Liver (tissue), 9 donors: ENCODE results near the gene KLF4. TPM values are rescaled to one million over a fixed set of nuclear protein-coding genes. Genes with fewer than 3 reads are reported as not detected.

Experiments used
- DNase-seq: peaks from one replicate; pipeline ENCODE4 v3.0.0-alpha.2; 2017; ENCODE audit warnings: low spot score
- H3K27ac ChIP-seq, 2 donors: one replicate each; pipeline ENCODE4 v1.7.0; 2013; ENCODE audit warnings: inconsistent platforms in 2 of 2, low read length in 2 of 2, control low read depth in 1 of 2, low read depth in 1 of 2, mild to moderate bottlenecking in 1 of 2
- H3K27me3 ChIP-seq, 4 donors: one replicate each; pipeline versions ENCODE4 v1.6.1 to v1.7.0; 2013; ENCODE audit warnings: low read length in 3 of 4, inconsistent platforms in 1 of 4, mild to moderate bottlenecking in 1 of 4, moderate library complexity in 1 of 4; ENCODE audit not compliant: control insufficient read depth in 4 of 4, insufficient read depth in 4 of 4
- H3K36me3 ChIP-seq, 4 donors: one replicate each; pipeline versions ENCODE4 v1.6.1 to v1.7.0; 2013; ENCODE audit warnings: low read length in 3 of 4, mild to moderate bottlenecking in 3 of 4, low read depth in 1 of 4, moderate library complexity in 1 of 4; ENCODE audit not compliant: control insufficient read depth in 4 of 4, insufficient read depth in 3 of 4
- H3K4me1 ChIP-seq, 4 donors: one replicate each; pipeline versions ENCODE4 v1.6.1 to v1.7.0; 2013; ENCODE audit warnings: low read length in 3 of 4, mild to moderate bottlenecking in 3 of 4, moderate library complexity in 1 of 4; ENCODE audit not compliant: control insufficient read depth in 4 of 4, insufficient read depth in 4 of 4
- H3K4me3 ChIP-seq, 3 donors: one replicate each; pipeline versions ENCODE4 v1.6.1 to v1.7.0; 2013; ENCODE audit warnings: low read length in 3 of 3, control low read depth in 1 of 3, low read depth in 1 of 3, mild to moderate bottlenecking in 1 of 3
- H3K9ac ChIP-seq, 2 donors: one replicate each; pipeline ENCODE4 v1.7.0; 2013; ENCODE audit warnings: low read length in 2 of 2, mild to moderate bottlenecking in 2 of 2, moderate library complexity in 2 of 2, control low read depth in 1 of 2, low read depth in 1 of 2
- H3K9me3 ChIP-seq, 4 donors: one replicate each; pipeline versions ENCODE4 v1.6.1 to v1.7.0; 2013; ENCODE audit warnings: low read length in 3 of 4; ENCODE audit not compliant: control insufficient read depth in 4 of 4
- ATF3 ChIP-seq: IDR thresholded peaks from 2 replicates; pipeline ENCODE4 v1.6.1; 2016; ENCODE audit warnings: antibody characterized with exemption
- CTCF ChIP-seq: fragments of 150-350 bp; IDR thresholded peaks from 2 replicates; pipeline ENCODE4 v1.5.1; 2017; ENCODE audit warnings: improper control_type of control experiment, low read depth, low read length; ENCODE audit not compliant: missing input control
- FOXA1 ChIP-seq: IDR thresholded peaks from 2 replicates; pipeline ENCODE4 v1.6.1; 2016; ENCODE audit warnings: antibody characterized with exemption
- FOXA2 ChIP-seq: IDR thresholded peaks from 2 replicates; pipeline ENCODE4 v1.6.1; 2016; ENCODE audit warnings: antibody characterized with exemption
- HNF4G ChIP-seq: IDR thresholded peaks from 2 replicates; pipeline ENCODE4 v1.6.1; 2016; ENCODE audit warnings: antibody characterized with exemption
- JUND ChIP-seq, 2 donors: IDR thresholded peaks; 2 replicates each; pipeline ENCODE4 v1.6.1; 2016; ENCODE audit warnings: antibody characterized with exemption in 2 of 2
- MAX ChIP-seq: IDR thresholded peaks from 2 replicates; pipeline ENCODE4 v1.6.1; 2016; ENCODE audit warnings: antibody characterized with exemption
- NR2F2 ChIP-seq: IDR thresholded peaks from 2 replicates; pipeline ENCODE4 v1.6.1; 2016; ENCODE audit warnings: antibody characterized with exemption
- RAD21 ChIP-seq, 2 donors: IDR thresholded peaks; 2 replicates each; pipeline ENCODE4 v1.6.1; 2016; ENCODE audit warnings: antibody characterized with exemption in 2 of 2, mild to moderate bottlenecking in 2 of 2
- REST ChIP-seq: IDR thresholded peaks from 2 replicates; pipeline ENCODE4 v1.6.1; 2016; ENCODE audit warnings: antibody characterized with exemption, mild to moderate bottlenecking
- RXRA ChIP-seq, 2 donors: IDR thresholded peaks; 2 replicates each; pipeline ENCODE4 v1.6.1; 2017 to 2018; ENCODE audit warnings: antibody characterized with exemption in 2 of 2, mild to moderate bottlenecking in 1 of 2
- TAF1 ChIP-seq: conservative IDR thresholded peaks from 2 replicates; pipeline ENCODE4 v1.6.1; 2016; ENCODE audit warnings: antibody characterized with exemption, mild to moderate bottlenecking
- YY1 ChIP-seq: IDR thresholded peaks from 2 replicates; pipeline ENCODE4 v1.6.1; 2016; ENCODE audit warnings: antibody characterized with exemption, mild to moderate bottlenecking
- ZBTB33 ChIP-seq: IDR thresholded peaks from 2 replicates; pipeline ENCODE4 v1.6.1; 2016; ENCODE audit warnings: antibody characterized with exemption
- WGBS: extraction: QIAGEN DNeasy Blood & Tissue Kit; methylation state at CpG from one replicate; pipeline ENCODE4 v1.1.7; 2013; 5-methylcytosine and 5-hydroxymethylcytosine counted together
- polyA plus RNA-seq, 2 donors: library from polyadenylated mRNA; stranded (reverse) in 1 of 2; unstranded in 1 of 2; fragments of 200-250 nt in 1 of 2; fragments of >200 nt in 1 of 2; fragmentation: Nextera tagmentation in 1 of 2; extraction: Ambion mirVana in 1 of 2; gene quantifications; one replicate each; pipeline versions ENCODE4 v1.2.1 to v1.2.3, GENCODE V29; 2013 to 2015
- total RNA-seq, 2 donors: library from RNA; depleted of rRNA; stranded (reverse); fragments of >200 nt; gene quantifications; one replicate each; pipeline ENCODE4 v1.2.3, GENCODE V29; 2014
- donor health status: healthy.
- donor health status: healthy.
- donor health status: healthy.
- donor health status: healthy.
- donor health status: healthy.

Gene KLF4
- total and polyA plus RNA-seq, 4 donors: 1.1 to 7.4 (median 3.2) TPM

GRCh38 chr9:107487521-107488374 lies 1.8 kb downstream of the KLF4 start:
- WGBS: 9% methylated on average over 91 of the region's 91 CpGs
- Histone ChIP-seq H3K27ac (peak overlapping the region in 1 of 2 donors; percentile 20), H3K4me1 (peaks cover 11 to 39% (median 21%) of the 10 kb centered on the region in 4 donors), H3K9ac (no peak overlapping the region), H3K27me3 (peaks cover 0 to 5% (median 0%) of the 10 kb centered on the region in 4 donors), H3K9me3 (no peaks in the 10 kb centered on the region), H3K36me3 (peaks cover 0 to 5% (median 0%) of the 10 kb centered on the region in 4 donors), H3K4me3 (peak overlapping the region; percentile 38 to 73 (median 47))
- no peak for TF ChIP-seq HNF4G
- TF ChIP-seq RAD21 (IDR thresholded peaks at IDR 0.05): peak; percentile 31 to 73
- TF ChIP-seq ZBTB33: no peak
- TF ChIP-seq MAX: no peak
- peak; percentile 40 for TF ChIP-seq CTCF
- no peak for TF ChIP-seq REST
- no peak for TF ChIP-seq RXRA (IDR thresholded peaks at IDR 0.05)
- TF ChIP-seq ATF3: no peak
- TF ChIP-seq FOXA2: no peak
- peak; percentile 51 for DNase-seq

GRCh38 chr9:107486674-107487520 lies 2.7 kb downstream of the KLF4 start:
- H3K27ac ChIP-seq: no peak overlapping the region
- peaks cover 0 to 5% (median 0%) of the 10 kb centered on the region in 4 donors for H3K36me3 ChIP-seq
- H3K9ac ChIP-seq: no peak overlapping the region
- H3K9me3 ChIP-seq: no peaks in the 10 kb centered on the region
- H3K27me3 ChIP-seq: peaks cover 0 to 3% (median 0%) of the 10 kb centered on the region in 4 donors
- WGBS: 39% methylated on average over 31 of the region's 31 CpGs
- peak; percentile 36 for DNase-seq
- peaks cover 11 to 36% (median 21%) of the 10 kb centered on the region in 4 donors for H3K4me1 ChIP-seq
- peak overlapping the region in 1 of 3 donors; percentile 73 for H3K4me3 ChIP-seq
- TF ChIP-seq FOXA1 (no peak), NR2F2 (no peak), REST (no peak), YY1 (no peak), CTCF (no peak), TAF1 (no peak), FOXA2 (no peak), JUND (IDR thresholded peaks at IDR 0.05) (no peak), RXRA (IDR thresholded peaks at IDR 0.05) (no peak)
